ENCODE measurements around the gene TEAD4.

Gene TEAD4

DNA sequence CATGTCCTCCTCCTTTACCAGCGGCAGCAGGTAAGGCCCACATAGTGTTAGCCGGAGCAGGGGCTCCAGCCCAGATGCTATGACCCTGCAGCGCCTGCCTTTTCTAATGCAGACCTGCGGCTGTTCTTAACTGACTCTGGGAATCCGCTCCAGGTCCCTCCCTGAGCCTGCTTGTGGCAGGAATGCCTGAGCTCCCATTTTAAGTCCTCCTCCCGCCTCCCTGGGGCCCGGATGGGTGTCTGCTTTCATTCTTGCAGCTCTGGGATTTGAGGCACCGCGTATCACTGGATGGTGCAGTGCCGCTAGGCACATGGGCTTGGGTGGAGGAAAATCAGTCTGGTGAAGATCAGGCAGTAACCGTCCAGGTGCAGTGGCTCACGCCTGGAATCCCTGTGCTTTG, 125.5 kb downstream of the TEAD4 start:
- no peak for DNase-seq (ENCODE audit: low spot score)
- H3K27ac ChIP-seq: no peak overlapping the region
- TF ChIP-seq, protein P1, sequence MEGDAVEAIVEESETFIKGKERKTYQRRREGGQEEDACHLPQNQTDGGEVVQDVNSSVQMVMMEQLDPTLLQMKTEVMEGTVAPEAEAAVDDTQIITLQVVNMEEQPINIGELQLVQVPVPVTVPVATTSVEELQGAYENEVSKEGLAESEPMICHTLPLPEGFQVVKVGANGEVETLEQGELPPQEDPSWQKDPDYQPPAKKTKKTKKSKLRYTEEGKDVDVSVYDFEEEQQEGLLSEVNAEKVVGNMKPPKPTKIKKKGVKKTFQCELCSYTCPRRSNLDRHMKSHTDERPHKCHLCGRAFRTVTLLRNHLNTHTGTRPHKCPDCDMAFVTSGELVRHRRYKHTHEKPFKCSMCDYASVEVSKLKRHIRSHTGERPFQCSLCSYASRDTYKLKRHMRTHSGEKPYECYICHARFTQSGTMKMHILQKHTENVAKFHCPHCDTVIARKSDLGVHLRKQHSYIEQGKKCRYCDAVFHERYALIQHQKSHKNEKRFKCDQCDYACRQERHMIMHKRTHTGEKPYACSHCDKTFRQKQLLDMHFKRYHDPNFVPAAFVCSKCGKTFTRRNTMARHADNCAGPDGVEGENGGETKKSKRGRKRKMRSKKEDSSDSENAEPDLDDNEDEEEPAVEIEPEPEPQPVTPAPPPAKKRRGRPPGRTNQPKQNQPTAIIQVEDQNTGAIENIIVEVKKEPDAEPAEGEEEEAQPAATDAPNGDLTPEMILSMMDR (conservative IDR thresholded peaks at IDR 0.05; ENCODE audit: low read depth): no peak
- ChIA-PET CTCF (no interaction called here), POLR2A (ENCODE audit: low non-redundant PET) (no interaction called here)

DNA sequence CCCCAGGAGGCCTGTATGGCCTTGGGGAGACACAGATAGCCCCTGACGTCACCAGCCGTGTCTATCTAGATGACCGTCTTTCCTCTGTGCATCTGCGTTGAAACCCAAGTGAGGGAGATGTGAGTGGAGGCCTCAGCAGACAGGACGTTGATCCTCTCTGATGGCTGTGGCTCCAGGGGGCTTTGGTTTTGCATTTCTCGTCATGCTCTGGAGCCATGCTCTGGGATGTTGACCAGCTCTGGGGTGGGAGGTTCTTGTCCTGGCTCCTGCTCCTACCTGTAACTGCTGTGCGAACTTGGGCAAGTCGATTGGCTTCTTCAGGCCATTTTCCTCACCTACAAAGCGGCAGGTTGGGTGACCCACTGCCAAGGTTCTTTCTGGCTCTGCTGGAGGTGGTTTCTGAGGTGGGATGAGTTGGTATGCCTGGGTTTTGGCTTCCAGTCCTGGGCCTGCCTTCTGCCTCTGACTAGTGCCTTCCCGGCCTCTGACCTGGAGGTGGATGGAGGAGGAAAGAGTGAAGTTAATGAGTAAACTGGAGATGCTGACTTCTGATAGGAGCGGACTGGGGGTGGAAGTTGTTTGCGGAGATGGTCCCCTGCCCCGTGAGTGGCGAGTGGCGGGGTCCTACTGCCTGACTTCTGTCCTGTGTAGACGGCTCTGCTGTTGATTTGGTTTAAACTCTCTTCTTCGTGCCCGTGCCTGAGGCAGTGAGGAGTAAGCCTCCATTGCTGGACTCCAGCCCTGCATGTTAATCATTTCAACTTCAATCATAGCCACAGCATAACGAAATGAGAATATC, 126.3 kb downstream of the TEAD4 start:
- CTCF ChIA-PET: no interaction called here

DNA sequence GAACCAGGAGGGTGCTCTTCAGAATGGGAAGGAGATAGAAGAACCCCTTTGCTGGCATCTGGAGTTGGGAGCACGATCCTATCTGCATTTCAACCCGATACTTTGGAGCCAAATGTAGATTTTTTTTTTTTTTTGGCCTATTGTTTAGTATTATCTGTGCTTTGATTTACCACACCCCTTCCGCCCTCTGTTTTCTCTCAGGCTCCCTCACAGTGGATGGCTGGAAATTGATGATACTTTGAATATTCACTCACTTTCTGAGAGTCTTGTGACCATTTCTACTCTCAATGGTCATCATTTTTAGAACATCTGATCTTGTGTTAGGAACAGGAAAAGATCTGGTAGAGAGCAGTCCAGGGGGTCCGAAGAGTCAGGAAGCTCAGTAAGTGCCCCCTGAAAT, 127.0 kb downstream of the TEAD4 start:
- ChIA-PET CTCF (interaction anchor here (0.6 kb wide), 1 partner anchor 10 kb away, joined by 4 read pairs; no protein-coding TSS in a partner anchor), POLR2A (ENCODE audit: low non-redundant PET) (no interaction called here)
- TF ChIP-seq, protein P1 (conservative IDR thresholded peaks at IDR 0.05; ENCODE audit: low read depth): no peak
- H3K27ac ChIP-seq: no peak overlapping the region
- no peak for DNase-seq (ENCODE audit: low spot score)

More for the DNA sequence above, 126.3 kb downstream of the TEAD4 start:
- POLR2A ChIA-PET (ENCODE audit: low non-redundant PET): no interaction called here
- H3K27ac ChIP-seq: no peak overlapping the region
- TF ChIP-seq, protein P1 (conservative IDR thresholded peaks at IDR 0.05; ENCODE audit: low read depth): no peak
- no peak for DNase-seq (ENCODE audit: low spot score)

DNA sequence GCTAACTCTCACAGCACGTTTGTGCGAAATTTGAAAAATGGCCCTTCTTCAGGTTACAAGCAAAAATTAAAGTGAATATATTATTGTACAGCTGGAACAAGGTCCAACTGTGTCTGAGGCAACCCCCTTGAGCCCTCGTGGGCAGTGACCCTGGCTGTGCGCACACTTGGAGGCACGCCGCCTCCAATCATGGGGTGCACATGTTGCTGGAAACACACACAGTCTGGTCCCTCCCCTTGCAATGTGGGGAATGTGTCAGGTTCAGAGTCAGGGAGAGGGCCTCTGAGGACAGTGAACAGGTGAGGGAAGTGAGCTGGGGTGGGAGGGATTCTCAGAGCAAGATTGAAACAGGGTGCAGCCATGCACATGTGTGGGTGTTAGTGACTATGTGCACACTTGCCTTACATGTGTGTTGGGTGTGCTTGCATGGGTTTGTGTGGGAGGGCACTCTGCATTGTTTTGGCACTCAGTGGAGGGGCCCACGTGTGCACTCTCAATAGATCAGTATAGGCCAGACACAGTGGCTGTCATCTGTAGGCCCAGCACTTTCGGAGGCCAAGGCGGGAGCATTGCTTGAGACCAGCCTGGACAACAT, 127.6 kb downstream of the TEAD4 start:
- ChIA-PET CTCF (interaction anchor here (0.6 kb wide), 2 partner anchors 10 to 20 kb away, joined by 3 to 4 read pairs; no protein-coding TSS in a partner anchor), POLR2A (ENCODE audit: low non-redundant PET) (no interaction called here)
- no peak overlapping the region for H3K27ac ChIP-seq
- TF ChIP-seq, protein P1 (conservative IDR thresholded peaks at IDR 0.05; ENCODE audit: low read depth): no peak
- no peak for DNase-seq (ENCODE audit: low spot score)

DNA sequence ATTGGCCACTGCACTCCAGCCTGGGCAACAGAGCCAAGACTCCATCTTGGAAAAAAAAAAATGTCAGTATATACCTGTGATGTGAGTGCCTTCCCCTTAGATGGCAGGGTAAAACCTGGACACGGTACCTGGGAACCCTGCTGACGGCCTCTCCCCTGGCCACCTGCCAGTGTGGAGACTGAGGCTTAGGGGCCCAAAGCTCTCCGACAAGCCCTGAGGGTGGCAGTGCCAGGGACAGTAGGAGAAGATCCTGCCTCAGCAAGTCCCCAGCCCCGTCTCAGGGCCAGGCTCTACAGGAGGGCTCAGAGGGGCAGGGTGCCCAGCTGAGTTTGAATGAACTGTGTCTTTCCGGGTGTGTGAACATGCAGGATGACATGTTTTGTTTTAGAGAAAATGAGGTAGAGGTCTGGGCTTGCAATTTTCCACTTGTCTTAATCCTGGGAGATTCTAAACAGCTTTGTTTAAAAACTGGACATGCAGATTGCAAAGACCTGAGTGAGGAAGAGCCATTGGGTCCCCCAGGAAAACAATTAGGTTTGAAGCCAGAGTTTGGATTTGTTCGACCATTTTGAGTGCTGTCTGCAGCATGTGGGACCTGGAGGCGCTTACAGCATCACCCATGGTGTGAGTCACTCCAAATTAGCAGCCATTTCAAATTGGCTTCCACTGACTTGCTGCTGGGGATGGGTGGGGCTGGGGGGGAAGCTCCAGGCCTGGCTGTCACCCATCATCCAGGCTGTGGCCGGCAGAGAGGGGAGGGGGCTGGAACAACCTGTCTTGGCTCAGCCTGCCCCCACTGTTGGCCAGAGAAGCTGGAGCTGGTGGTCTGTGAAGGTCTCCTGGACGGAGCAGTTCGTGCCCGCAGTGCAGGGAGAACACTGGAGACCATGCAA, 128.8 kb downstream of the TEAD4 start:
- ChIA-PET POLR2A (ENCODE audit: low non-redundant PET) (no interaction called here), CTCF (interaction anchor here (0.9 kb wide), 1 partner anchor 15 kb away, joined by 3 read pairs; no protein-coding TSS in a partner anchor)
- no peak for DNase-seq (ENCODE audit: low spot score)
- no peak overlapping the region for H3K27ac ChIP-seq
- TF ChIP-seq, protein P1 (conservative IDR thresholded peaks at IDR 0.05; ENCODE audit: low read depth): no peak

DNA sequence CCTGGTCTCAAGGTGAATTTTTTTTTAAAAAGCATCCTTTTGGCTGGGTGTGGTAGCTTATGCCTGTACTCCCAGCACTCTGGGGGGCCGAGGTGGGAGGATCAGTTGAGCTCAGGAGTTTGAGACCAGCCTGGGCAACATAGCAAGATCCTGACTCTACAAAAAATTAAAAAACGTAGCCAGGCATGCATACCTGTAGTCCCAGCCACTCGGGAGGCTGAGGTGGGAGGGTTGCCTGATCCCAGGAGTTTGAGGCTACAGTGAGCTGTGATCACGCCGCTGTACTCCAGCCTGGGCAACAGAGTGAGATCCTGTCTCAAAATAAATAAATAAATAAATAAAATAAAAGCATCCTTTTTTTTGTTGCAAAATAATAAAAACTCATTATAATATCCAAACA, 130.4 kb downstream of the TEAD4 start:
- TF ChIP-seq, protein P1 (conservative IDR thresholded peaks at IDR 0.05; ENCODE audit: low read depth): no peak
- DNase-seq (ENCODE audit: low spot score): no peak
- ChIA-PET CTCF (no interaction called here), POLR2A (ENCODE audit: low non-redundant PET) (no interaction called here)
- H3K27ac ChIP-seq: no peak overlapping the region

Data from RWPE1 (cell line).